ENCODE results near the gene TIMM21.

DNA sequence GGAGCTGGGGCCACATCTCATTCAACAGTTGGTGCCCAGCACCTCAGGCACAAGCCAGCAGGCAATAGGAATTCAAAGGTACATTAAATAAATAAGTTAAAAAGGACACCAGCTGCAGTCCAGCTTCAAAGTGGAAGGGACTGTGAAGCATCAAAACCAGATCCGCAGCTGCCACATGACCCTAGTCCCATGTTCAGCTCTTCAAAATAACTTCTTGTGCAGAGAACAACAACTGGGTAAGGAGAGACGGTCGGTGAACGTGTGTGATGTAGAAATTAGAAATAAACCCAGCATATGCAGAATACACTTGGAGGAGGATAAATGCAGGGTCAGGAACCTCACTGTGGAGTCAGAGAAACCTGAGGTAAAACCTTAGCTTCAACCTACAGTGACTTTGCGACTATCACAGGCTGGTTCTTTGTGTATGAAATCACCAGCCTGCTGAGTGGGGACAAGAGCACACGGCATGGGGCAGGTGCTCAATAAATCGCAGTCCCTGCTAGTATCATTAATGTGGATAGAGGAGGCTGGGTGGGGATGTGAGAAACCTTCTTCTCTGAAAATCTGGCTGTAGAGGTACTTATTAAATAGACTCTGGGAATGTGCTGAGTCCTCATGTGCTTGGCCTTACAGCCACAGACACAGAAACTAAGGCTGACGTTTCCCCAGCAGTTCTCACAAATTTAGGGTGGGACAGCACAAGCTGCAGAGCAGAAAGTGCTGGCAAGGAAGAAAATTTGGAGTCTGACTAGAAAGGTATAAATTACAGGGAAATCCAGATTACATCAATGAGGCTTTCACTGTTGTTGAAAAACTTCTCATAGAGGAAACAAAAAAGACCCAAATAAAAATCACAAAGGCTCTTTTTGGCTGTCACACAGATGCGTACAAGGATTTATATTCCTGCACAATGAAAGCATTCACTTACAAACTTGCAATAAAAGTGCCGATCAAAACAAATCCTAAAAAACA lies 21.4 kb upstream of the TIMM21 start:
- TF ChIP-seq, protein P1, sequence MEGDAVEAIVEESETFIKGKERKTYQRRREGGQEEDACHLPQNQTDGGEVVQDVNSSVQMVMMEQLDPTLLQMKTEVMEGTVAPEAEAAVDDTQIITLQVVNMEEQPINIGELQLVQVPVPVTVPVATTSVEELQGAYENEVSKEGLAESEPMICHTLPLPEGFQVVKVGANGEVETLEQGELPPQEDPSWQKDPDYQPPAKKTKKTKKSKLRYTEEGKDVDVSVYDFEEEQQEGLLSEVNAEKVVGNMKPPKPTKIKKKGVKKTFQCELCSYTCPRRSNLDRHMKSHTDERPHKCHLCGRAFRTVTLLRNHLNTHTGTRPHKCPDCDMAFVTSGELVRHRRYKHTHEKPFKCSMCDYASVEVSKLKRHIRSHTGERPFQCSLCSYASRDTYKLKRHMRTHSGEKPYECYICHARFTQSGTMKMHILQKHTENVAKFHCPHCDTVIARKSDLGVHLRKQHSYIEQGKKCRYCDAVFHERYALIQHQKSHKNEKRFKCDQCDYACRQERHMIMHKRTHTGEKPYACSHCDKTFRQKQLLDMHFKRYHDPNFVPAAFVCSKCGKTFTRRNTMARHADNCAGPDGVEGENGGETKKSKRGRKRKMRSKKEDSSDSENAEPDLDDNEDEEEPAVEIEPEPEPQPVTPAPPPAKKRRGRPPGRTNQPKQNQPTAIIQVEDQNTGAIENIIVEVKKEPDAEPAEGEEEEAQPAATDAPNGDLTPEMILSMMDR (IDR thresholded peaks at IDR 0.05) = no peak
- no peak for TF ChIP-seq POLR2AphosphoS5 (IDR thresholded peaks at IDR 0.05)
